ENCODE results near the gene SRGAP2C. TPM values are rescaled to one million over a fixed set of nuclear protein-coding genes. Genes with fewer than 3 reads are reported as not detected.
"Not testable (repeated sequence)": the region's sequence is repeated elsewhere in the genome, so short reads cannot be mapped to it uniquely, and the experiment has no call there.

SRGAP2C gene
- polyA plus RNA-seq, 1 donor (not counting 4 experiments of a cell fraction or from before 2014, with no cell fraction given) = 4.5 TPM

GRCh38 chr1:121389895-121390560, 205.3 kb downstream of the SRGAP2C start:
- H3K79me2 ChIP-seq (ENCODE audit: control insufficient read depth, insufficient read depth, low read length); H3K9me1 ChIP-seq (ENCODE audit: control insufficient read depth, extremely low read depth, insufficient read depth, low read length); H3K9ac ChIP-seq (ENCODE audit: control insufficient read depth, extremely low read depth, insufficient read depth, low read length); H3K4me2 ChIP-seq (ENCODE audit: control insufficient read depth, extremely low read depth, insufficient read depth, low read depth, low read length); DNase-seq (ENCODE audit: low read depth, low spot score); H3K9me3 ChIP-seq (ENCODE audit: control insufficient read depth, low read depth, low read length); H4K20me1 ChIP-seq (ENCODE audit: control insufficient read depth, extremely low read depth, insufficient read depth, low read length); H3K36me3 ChIP-seq (ENCODE audit: control insufficient read depth in 2 of 2, extremely low read depth in 1 of 2, insufficient read depth in 2 of 2, low read length in 2 of 2); H3K27me3 ChIP-seq (ENCODE audit: control insufficient read depth, extremely low read depth, insufficient read depth, low read length); H3K27ac ChIP-seq (ENCODE audit: control insufficient read depth, insufficient read depth, low read length); H2AFZ ChIP-seq (ENCODE audit: control insufficient read depth, low read length); H3K4me3 ChIP-seq (ENCODE audit: control insufficient read depth in 2 of 3, extremely low read depth in 1 of 3, insufficient read depth in 2 of 3, low read depth in 1 of 3, low read length in 3 of 3); dilution Hi-C loops (cut with MboI; ENCODE audit: extremely low pct_ligation_motif_present, low sequenced_read_pairs); H3K4me1 ChIP-seq (ENCODE audit: control insufficient read depth, extremely low read depth, insufficient read depth, low read length): not testable (repeated sequence)
- FAIRE-seq = peak; percentile 52

GRCh38 chr1:121392130-121392529, 207.4 kb downstream of the SRGAP2C start:
- FAIRE-seq; DNase-seq (ENCODE audit: low read depth, low spot score); H3K4me1 ChIP-seq (ENCODE audit: control insufficient read depth, extremely low read depth, insufficient read depth, low read length); dilution Hi-C loops (cut with MboI; ENCODE audit: extremely low pct_ligation_motif_present, low sequenced_read_pairs); H3K27ac ChIP-seq (ENCODE audit: control insufficient read depth, insufficient read depth, low read length); H3K9me3 ChIP-seq (ENCODE audit: control insufficient read depth, low read depth, low read length); H3K36me3 ChIP-seq (ENCODE audit: control insufficient read depth in 2 of 2, extremely low read depth in 1 of 2, insufficient read depth in 2 of 2, low read length in 2 of 2); H3K4me3 ChIP-seq (ENCODE audit: control insufficient read depth in 2 of 3, extremely low read depth in 1 of 3, insufficient read depth in 2 of 3, low read depth in 1 of 3, low read length in 3 of 3); H3K9ac ChIP-seq (ENCODE audit: control insufficient read depth, extremely low read depth, insufficient read depth, low read length); H3K4me2 ChIP-seq (ENCODE audit: control insufficient read depth, extremely low read depth, insufficient read depth, low read depth, low read length); H3K9me1 ChIP-seq (ENCODE audit: control insufficient read depth, extremely low read depth, insufficient read depth, low read length); H3K79me2 ChIP-seq (ENCODE audit: control insufficient read depth, insufficient read depth, low read length); H4K20me1 ChIP-seq (ENCODE audit: control insufficient read depth, extremely low read depth, insufficient read depth, low read length); H2AFZ ChIP-seq (ENCODE audit: control insufficient read depth, low read length); H3K27me3 ChIP-seq (ENCODE audit: control insufficient read depth, extremely low read depth, insufficient read depth, low read length): not testable (repeated sequence)

GRCh38 chr1:121395718-121396201, 211.0 kb downstream of the SRGAP2C start:
- FAIRE-seq; H3K9me1 ChIP-seq (ENCODE audit: control insufficient read depth, extremely low read depth, insufficient read depth, low read length); H3K27me3 ChIP-seq (ENCODE audit: control insufficient read depth, extremely low read depth, insufficient read depth, low read length); H3K4me1 ChIP-seq (ENCODE audit: control insufficient read depth, extremely low read depth, insufficient read depth, low read length); dilution Hi-C loops (cut with MboI; ENCODE audit: extremely low pct_ligation_motif_present, low sequenced_read_pairs); H3K36me3 ChIP-seq (ENCODE audit: control insufficient read depth in 2 of 2, extremely low read depth in 1 of 2, insufficient read depth in 2 of 2, low read length in 2 of 2); H3K4me2 ChIP-seq (ENCODE audit: control insufficient read depth, extremely low read depth, insufficient read depth, low read depth, low read length); H3K27ac ChIP-seq (ENCODE audit: control insufficient read depth, insufficient read depth, low read length); H2AFZ ChIP-seq (ENCODE audit: control insufficient read depth, low read length); H3K9me3 ChIP-seq (ENCODE audit: control insufficient read depth, low read depth, low read length); H3K9ac ChIP-seq (ENCODE audit: control insufficient read depth, extremely low read depth, insufficient read depth, low read length); DNase-seq (ENCODE audit: low read depth, low spot score); H4K20me1 ChIP-seq (ENCODE audit: control insufficient read depth, extremely low read depth, insufficient read depth, low read length); H3K79me2 ChIP-seq (ENCODE audit: control insufficient read depth, insufficient read depth, low read length): not testable (repeated sequence)
- H3K4me3 ChIP-seq (ENCODE audit: control insufficient read depth in 2 of 3, extremely low read depth in 1 of 3, insufficient read depth in 2 of 3, low read depth in 1 of 3, low read length in 3 of 3) = peak overlapping the region in 1 of 3 experiments; percentile 44
